Stimulated activated CD8-positive, alpha-beta memory T cell treated with anti-CD3 and anti-CD28 coated beads, Interleukin-2, amount 100 ng/mL, for 1 hour (primary cell): ENCODE results near the gene ADAMTS17.

Experiments
- DNase-seq, 2 donors: peaks; one replicate each; pipeline ENCODE4 v3.0.0-alpha.2; 2020; ENCODE audit warnings: low read depth in 2 of 2

The ADAMTS17 gene

DNA sequence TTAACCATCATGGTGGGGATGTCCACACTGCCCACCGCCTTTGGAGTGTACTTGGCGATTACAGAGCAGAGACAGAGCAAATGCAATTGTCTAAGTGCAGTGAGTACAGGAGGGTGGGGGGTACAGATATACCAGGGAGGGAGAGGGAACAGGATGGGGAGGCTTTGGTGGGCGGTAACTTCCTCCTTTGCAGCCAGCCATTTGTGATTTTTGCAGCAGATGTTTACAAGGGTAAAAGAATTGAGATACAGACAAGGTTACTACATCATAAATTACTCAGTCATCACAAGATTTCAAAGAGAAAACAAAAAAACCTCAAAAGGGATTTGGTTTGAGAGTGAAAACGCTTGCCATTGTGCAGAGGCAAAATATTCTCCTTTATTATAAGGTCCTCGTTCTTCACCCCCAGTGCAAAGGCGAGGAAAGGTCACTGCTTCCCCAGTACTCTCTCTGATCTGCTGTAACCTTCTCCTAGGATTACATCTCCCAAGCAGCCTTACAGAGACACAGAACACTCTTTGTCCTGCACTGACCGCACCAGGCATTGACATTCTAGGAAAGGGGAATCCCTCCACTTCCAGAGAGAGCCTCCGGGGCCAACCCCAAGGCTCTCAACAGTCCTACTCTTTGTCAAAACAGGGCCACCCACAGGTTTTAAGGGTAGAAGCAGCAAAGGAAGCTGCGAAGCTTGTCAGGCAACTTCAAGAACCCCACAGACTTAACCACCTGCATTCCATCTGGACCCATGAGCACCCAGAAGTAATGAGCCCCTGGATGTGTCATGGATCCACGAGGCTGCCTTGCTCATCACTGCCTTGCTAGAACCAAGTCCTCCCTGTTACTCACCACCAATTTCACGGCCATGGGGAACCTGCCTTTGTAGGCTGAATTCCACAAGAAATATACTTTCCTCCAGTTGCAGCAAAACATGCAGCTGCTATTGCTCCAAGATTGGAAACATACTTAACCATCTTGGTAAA is 117.3 kb downstream of the ADAMTS17 start:
- DNase-seq: no peak

GRCh38 chr15:100222349-100222715 is 119.4 kb downstream of the ADAMTS17 start:
- DNase-seq: no peak

GRCh38 chr15:100221471-100222348 is 120.1 kb downstream of the ADAMTS17 start:
- DNase-seq: no peak

DNA sequence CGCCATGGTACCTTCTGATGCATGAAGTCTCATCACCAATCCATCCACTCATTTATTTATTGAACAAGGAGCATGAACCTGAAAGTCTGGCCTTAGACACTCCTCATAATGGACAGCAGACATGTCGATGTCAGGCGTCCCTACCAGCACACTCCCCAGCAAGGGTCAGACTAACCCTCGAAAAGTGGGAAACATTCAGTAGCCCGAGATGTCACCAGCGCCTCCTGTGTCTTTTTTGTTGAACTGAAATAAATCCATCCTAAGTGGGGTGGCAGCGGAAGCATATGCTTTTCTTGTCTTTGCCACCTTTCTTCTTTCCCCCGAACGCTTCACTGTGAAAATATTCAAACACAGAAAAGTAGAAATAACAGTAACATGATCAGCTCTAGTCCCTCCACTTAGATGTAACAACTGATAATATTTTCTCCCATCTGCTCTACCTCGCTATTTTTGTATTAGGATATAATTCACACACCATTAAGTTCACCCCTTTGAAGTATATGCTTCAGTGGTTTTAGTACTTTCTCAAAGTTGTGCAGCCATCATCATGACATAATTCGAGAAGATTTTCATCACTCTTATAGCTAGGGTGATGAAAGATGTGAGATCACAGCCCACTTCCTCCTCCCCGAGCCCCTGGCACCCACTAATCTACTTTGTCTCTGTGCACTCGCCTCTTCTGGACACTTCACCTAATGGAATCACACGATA is 121.6 kb downstream of the ADAMTS17 start:
- no peak for DNase-seq

GRCh38 chr15:100218434-100218833 is 123.3 kb downstream of the ADAMTS17 start:
- DNase-seq: no peak

GRCh38 chr15:100216182-100216581 is 125.6 kb downstream of the ADAMTS17 start:
- no peak for DNase-seq

DNA sequence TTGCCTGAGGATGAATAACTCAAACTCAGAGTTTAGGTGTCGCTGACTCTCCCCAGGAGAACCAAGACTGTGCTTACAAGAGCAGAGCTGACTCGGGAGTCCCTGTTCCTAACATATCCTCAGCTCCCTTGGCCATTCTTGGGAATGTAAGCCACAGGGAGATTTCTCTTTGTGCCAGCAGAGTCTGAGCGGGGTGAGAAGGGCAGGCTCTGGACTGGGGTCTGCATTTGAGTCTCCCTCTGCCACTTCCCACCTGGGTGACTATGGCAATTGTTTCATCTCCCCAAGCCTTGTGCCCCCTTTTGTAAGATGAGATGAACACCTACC is 126.0 kb downstream of the ADAMTS17 start:
- DNase-seq: no peak

DNA sequence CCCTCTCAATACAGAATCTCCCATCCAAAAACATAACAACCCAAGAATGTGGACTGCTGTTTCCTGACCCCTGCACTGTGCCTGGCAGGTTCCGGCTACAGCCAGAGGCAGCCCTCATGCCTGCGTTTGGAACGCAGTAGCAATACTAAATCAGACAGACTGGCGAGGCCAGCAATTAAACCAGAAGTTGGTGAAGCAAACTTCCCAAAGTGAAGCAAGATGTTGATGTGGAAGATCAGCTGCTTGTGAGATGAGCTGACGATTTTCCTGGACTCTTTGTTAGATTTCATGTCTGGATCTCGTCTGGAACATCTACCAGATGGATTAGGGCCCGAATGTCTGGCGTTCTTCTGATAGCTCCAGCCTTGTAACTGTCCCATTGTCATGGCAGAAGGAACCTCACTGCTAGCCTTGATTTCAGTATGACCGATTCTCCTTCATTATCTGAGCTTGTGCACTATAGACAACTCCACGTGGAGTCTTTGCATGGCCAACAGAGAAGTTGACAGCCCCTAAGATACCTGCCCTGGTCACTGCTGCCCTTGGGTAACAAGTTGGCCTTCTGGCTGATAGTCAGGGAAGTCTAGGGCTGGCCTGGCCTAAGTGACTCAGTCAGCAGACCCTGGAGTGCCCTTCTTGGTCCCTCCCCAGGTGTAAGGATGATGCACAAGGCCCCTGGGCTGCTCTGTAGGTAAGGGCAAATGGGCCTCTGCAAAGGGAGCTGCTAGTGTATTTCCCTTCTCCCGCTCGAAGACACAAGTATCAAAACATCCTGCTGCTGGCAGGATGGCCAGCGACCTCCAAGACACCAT is 126.5 kb downstream of the ADAMTS17 start:
- DNase-seq: no peak

DNA sequence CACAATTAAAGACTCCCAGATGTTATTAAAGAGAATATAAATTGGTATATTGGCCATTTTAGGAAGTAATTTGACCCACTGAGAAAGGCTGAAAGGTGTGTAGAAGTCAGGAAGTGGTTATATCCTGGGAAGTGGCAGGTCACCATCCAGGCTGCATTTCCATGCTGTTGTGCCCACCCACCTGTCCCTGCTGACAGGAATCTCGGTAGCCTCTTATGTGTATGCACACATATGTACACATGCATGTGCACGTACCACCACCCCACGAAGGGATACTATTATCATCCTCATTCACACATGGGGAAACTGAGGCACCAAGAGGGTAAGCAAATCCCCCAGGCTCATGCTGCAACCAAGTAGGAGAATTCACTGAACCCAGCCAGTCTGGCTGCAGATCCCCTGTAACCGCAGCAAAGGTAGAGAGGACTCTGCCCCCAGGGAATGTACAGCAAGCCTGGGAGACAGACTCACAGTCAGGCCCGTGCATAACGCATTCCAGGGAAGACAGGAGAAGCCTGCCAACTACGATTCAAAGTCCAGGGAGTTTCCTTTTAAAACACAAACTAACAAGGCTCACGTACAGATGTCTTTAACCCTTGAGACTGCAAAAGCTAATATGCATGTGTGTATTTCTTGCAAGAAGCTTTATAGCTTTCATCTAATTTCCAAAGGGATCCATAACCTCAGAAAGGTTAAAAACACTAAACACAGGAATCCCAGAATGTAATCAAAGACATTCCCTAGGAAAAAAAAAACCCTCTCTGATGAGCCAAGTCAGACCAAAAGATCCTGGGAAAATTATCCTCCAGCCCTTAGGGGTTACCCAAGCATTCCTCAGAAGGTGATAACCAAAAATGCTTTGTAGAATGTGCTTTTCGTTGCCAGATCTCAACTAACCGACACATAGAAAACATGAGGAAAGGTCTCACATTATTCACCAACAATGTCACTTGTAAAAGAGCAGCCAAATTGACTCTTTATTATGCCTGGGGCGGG is 129.6 kb downstream of the ADAMTS17 start:
- DNase-seq: no peak

GRCh38 chr15:100210338-100210737 is 131.4 kb downstream of the ADAMTS17 start:
- no peak for DNase-seq

DNA sequence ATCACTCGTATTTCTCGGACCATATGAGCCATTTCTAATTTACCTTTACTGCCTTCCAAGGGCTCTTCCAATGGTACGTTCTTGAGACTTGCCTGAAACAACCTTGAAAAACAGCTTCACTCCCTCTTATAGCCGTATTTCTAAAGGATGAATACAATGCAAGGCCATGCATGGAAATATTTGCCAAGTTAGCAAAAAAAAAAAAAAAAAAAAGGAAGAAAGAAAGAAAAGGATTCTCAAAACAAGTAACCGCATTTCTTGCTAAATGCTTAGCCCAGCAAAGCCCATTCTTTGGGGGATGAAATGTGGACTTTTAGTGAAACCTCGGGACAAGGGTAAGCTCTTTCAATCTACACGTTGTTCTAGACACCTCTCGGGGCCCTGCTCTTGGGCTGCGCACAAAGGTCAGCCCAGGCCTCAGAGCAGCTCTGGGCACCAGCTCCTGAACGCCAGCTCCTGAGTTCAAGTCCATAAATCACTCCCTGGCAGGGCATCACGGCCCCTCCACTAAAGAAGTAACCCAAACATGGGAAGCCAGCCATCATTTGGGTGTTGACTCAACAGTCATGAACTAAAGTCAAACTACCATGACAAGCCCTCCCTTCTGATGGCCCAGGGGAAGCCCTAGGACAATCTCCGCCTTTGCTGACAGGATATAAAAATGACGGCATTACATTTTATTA is 132.7 kb downstream of the ADAMTS17 start:
- no peak for DNase-seq

GRCh38 chr15:100207053-100207452 is 134.7 kb downstream of the ADAMTS17 start:
- no peak for DNase-seq

DNA sequence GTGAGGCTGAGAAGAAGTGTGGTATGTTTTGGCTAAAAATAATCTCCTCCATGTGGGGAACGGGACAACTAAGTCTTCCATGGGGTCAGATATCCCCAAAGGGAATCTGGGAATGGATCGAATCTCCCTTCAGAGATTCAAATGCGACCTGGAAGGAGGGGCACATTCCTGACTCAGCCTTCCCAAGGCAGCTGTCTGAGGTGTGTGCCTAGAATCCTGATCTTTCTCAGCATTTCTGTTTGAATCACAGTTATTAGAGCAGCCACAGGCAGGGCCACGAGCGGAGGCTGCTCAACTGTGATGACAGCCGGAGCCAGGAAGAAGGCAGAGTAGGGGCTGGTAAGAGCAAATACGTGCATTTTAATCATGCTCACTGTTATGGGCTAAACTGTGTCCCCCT is 135.1 kb downstream of the ADAMTS17 start:
- no peak for DNase-seq

DNA sequence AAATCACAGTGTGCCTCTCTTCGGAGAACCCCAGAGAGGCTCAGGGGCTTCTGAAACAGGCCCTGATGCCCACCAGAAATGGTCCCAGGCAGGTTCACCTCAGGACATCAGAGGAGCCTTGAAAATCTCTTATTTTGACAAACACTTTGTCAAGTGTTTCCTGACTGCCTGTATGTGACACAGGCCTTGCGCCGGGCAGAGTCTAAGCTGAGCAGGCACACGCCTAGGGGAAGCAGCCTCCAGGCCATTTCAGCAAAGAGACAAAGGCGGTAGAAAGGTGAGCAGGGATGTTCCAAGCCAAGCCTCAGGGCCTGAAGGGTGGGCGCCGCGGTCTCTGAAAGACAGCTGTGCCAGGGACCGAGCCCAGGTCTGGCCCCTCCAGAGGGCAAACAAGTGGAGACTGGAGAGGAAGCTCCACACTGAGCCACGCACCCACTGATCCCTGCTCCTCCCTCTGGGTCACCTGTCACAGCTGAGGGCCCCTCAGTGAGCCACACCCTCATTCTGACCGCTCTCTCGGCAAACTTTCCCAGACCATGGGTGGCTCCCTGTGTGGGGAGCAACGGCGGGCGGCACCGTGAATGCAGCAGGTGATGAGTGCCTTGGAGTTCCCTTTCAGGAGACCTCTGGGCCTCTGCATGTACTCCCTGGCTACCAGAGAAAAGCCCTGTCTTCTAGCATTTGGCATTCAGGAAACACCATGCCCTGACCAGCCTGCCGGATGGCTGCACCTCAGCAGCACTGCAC is 136.1 kb downstream of the ADAMTS17 start:
- no peak for DNase-seq

DNA sequence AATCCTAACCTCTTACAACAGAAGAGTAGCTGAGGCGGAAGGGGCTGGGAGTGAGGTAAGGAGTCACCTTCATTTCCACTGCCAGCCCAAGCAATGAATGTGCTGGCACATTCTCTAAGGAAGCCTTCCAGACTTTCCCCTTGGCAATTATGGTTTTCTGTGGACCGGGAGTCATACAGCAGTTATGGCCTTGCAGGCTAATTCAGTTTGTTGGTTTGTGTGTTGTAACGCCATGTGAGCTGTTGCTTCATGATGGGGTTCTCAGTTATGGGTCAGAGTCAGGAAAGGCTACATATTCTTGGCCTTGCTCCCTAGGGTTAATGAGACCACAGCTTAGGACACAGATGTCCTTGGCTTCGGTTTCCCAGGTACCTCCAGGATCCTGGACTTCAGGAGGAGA is 137.0 kb downstream of the ADAMTS17 start:
- no peak for DNase-seq

GRCh38 chr15:100204211-100204610 is 137.6 kb downstream of the ADAMTS17 start:
- no peak for DNase-seq

GRCh38 chr15:100202309-100202960 is 139.3 kb downstream of the ADAMTS17 start:
- no peak for DNase-seq
